ENCODE data around the gene TAGLN. TPM values are rescaled to one million over a fixed set of nuclear protein-coding genes. Genes with fewer than 3 reads are reported as not detected.
"Not testable (repeated sequence)": the region's sequence is repeated elsewhere in the genome, so short reads cannot be mapped to it uniquely, and the experiment has no call there.

TAGLN gene
- polyA plus RNA-seq, 12 donors, result 65.6 to 358 (median 88.1) TPM; not detected in 1

GRCh38 chr11:117179048-117179999, 19.8 kb upstream of the TAGLN start:
- DNase-seq, result peak; percentile 32

GRCh38 chr11:117180020-117180419, 19.1 kb upstream of the TAGLN start:
- no peak for DNase-seq

- no peak for DNase-seq
These were observed 18.2 kb upstream of the TAGLN start for GRCh38 chr11:117180661-117181585.

- DNase-seq, result no peak
These were observed 17.3 kb upstream of the TAGLN start for GRCh38 chr11:117181586-117182550.

GRCh38 chr11:117182551-117182935, 16.6 kb upstream of the TAGLN start:
- no peak for DNase-seq

GRCh38 chr11:117183178-117183577, 16.0 kb upstream of the TAGLN start:
- not testable (repeated sequence) for DNase-seq

GRCh38 chr11:117183724-117184349, 15.3 kb upstream of the TAGLN start:
- DNase-seq, result no peak

GRCh38 chr11:117185736-117186430, 13.3 kb upstream of the TAGLN start:
- DNase-seq, result no peak

- no peak for DNase-seq
These were observed 12.8 kb upstream of the TAGLN start for GRCh38 chr11:117186431-117186761.

GRCh38 chr11:117187007-117187406, 12.2 kb upstream of the TAGLN start:
- DNase-seq, result no peak

GRCh38 chr11:117187428-117187798, 11.8 kb upstream of the TAGLN start:
- DNase-seq, result no peak

GRCh38 chr11:117187799-117188481, 11.2 kb upstream of the TAGLN start:
- no peak for DNase-seq

GRCh38 chr11:117188620-117189081, 10.5 kb upstream of the TAGLN start:
- DNase-seq, result no peak

GRCh38 chr11:117189191-117189940, 9.8 kb upstream of the TAGLN start:
- DNase-seq, result no peak

- no peak for DNase-seq
These were observed 9.1 kb upstream of the TAGLN start for GRCh38 chr11:117189941-117190544.

- no peak for DNase-seq
These were observed 7.3 kb upstream of the TAGLN start for GRCh38 chr11:117191680-117192400.

- no peak for DNase-seq
These were observed 6.7 kb upstream of the TAGLN start for GRCh38 chr11:117192401-117192875.

All from muscle of arm (tissue), 12 donors.